ENCODE measurements around the gene PRKD1.
A peak's percentile ranks its signal among the peaks of the same experiment; 100 is the strongest.

Gene PRKD1

GRCh38 chr14:29926701-29927375 lies 809 bp downstream of the PRKD1 start:
- H3K4me1 ChIP-seq (ENCODE audit: control insufficient read depth, insufficient read depth, low read length), result peaks cover 8% of the 10 kb centered on the region
- DNase-seq (ENCODE audit: low read depth, low spot score), result no peak
- no CpG with 5 or more reads among the region's 51 CpGs for WGBS (ENCODE audit: insufficient coverage, insufficient read length)
- H3K4me3 ChIP-seq (ENCODE audit: low read length), result peak overlapping the region; percentile 54
- H3K27ac ChIP-seq (ENCODE audit: low read length), result no peak overlapping the region
- peaks cover 8% of the 10 kb centered on the region for H3K27me3 ChIP-seq (ENCODE audit: control insufficient read depth, insufficient read depth, low read length)
- no peaks in the 10 kb centered on the region for H3K9me3 ChIP-seq (ENCODE audit: control insufficient read depth, insufficient read depth, low read length)
- H3K36me3 ChIP-seq (ENCODE audit: control insufficient read depth, insufficient read depth, low read length), result no peaks in the 10 kb centered on the region

GRCh38 chr14:29926228-29926627 lies 1.4 kb downstream of the PRKD1 start:
- Histone ChIP-seq H3K4me1 (ENCODE audit: control insufficient read depth, insufficient read depth, low read length) (peaks cover 8% of the 10 kb centered on the region), H3K4me3 (ENCODE audit: low read length) (peak overlapping the region; percentile 54; the same call in 1 of the 2 replicates), H3K9me3 (ENCODE audit: control insufficient read depth, insufficient read depth, low read length) (no peaks in the 10 kb centered on the region), H3K27ac (ENCODE audit: low read length) (no peak overlapping the region), H3K27me3 (ENCODE audit: control insufficient read depth, insufficient read depth, low read length) (peaks cover 8% of the 10 kb centered on the region), H3K36me3 (ENCODE audit: control insufficient read depth, insufficient read depth, low read length) (no peaks in the 10 kb centered on the region)
- DNase-seq (ENCODE audit: low read depth, low spot score), result no peak
- no CpG with 5 or more reads among the region's 8 CpGs for WGBS (ENCODE audit: insufficient coverage, insufficient read length)

- Histone ChIP-seq H3K4me1 (ENCODE audit: control insufficient read depth, insufficient read depth, low read length) (peaks cover 8% of the 10 kb centered on the region), H3K9me3 (ENCODE audit: control insufficient read depth, insufficient read depth, low read length) (no peaks in the 10 kb centered on the region), H3K27me3 (ENCODE audit: control insufficient read depth, insufficient read depth, low read length) (peaks cover 8% of the 10 kb centered on the region), H3K27ac (ENCODE audit: low read length) (no peak overlapping the region), H3K36me3 (ENCODE audit: control insufficient read depth, insufficient read depth, low read length) (no peaks in the 10 kb centered on the region), H3K4me3 (ENCODE audit: low read length) (no peak overlapping the region)
- DNase-seq (ENCODE audit: low read depth, low spot score), result no peak
- WGBS (ENCODE audit: insufficient coverage, insufficient read length), result no CpG with 5 or more reads among the region's 3 CpGs
Observed at GRCh38 chr14:29925736-29926135, 1.9 kb downstream of the PRKD1 start.

GRCh38 chr14:29925101-29925722 lies 2.4 kb downstream of the PRKD1 start:
- Histone ChIP-seq H3K4me1 (ENCODE audit: control insufficient read depth, insufficient read depth, low read length) (peaks cover 8% of the 10 kb centered on the region), H3K4me3 (ENCODE audit: low read length) (no peak overlapping the region), H3K27me3 (ENCODE audit: control insufficient read depth, insufficient read depth, low read length) (peaks cover 8% of the 10 kb centered on the region), H3K36me3 (ENCODE audit: control insufficient read depth, insufficient read depth, low read length) (no peaks in the 10 kb centered on the region), H3K9me3 (ENCODE audit: control insufficient read depth, insufficient read depth, low read length) (no peaks in the 10 kb centered on the region), H3K27ac (ENCODE audit: low read length) (no peak overlapping the region)
- DNase-seq (ENCODE audit: low read depth, low spot score), result no peak
- no CpG with 5 or more reads among the region's 5 CpGs for WGBS (ENCODE audit: insufficient coverage, insufficient read length)

- Histone ChIP-seq H3K4me1 (ENCODE audit: control insufficient read depth, insufficient read depth, low read length) (no peaks in the 10 kb centered on the region), H3K27ac (ENCODE audit: low read length) (no peak overlapping the region), H3K9me3 (ENCODE audit: control insufficient read depth, insufficient read depth, low read length) (no peaks in the 10 kb centered on the region), H3K27me3 (ENCODE audit: control insufficient read depth, insufficient read depth, low read length) (no peaks in the 10 kb centered on the region; the same call in 1 of the 2 replicates), H3K4me3 (ENCODE audit: low read length) (no peak overlapping the region), H3K36me3 (ENCODE audit: control insufficient read depth, insufficient read depth, low read length) (no peaks in the 10 kb centered on the region)
- DNase-seq (ENCODE audit: low read depth, low spot score), result no peak
- WGBS (ENCODE audit: insufficient coverage, insufficient read length), result no CpG with 5 or more reads among the region's 2 CpGs
Observed at GRCh38 chr14:29919845-29920244, 7.8 kb downstream of the PRKD1 start.

GRCh38 chr14:29918981-29919380 lies 8.7 kb downstream of the PRKD1 start:
- WGBS (ENCODE audit: insufficient coverage, insufficient read length), result 100% methylated on average over 1 of the region's 2 CpGs
- Histone ChIP-seq H3K9me3 (ENCODE audit: control insufficient read depth, insufficient read depth, low read length) (no peaks in the 10 kb centered on the region), H3K36me3 (ENCODE audit: control insufficient read depth, insufficient read depth, low read length) (no peaks in the 10 kb centered on the region), H3K4me1 (ENCODE audit: control insufficient read depth, insufficient read depth, low read length) (no peaks in the 10 kb centered on the region), H3K27ac (ENCODE audit: low read length) (no peak overlapping the region), H3K27me3 (ENCODE audit: control insufficient read depth, insufficient read depth, low read length) (no peaks in the 10 kb centered on the region), H3K4me3 (ENCODE audit: low read length) (no peak overlapping the region)
- no peak for DNase-seq (ENCODE audit: low read depth, low spot score)

GRCh38 chr14:29913566-29913965 lies 14.1 kb downstream of the PRKD1 start:
- WGBS (ENCODE audit: insufficient coverage, insufficient read length), result no CpG with 5 or more reads among the region's 5 CpGs
- H3K27ac ChIP-seq (ENCODE audit: low read length), result no peak overlapping the region

GRCh38 chr14:29911810-29912209 lies 15.8 kb downstream of the PRKD1 start:
- Histone ChIP-seq H3K4me1 (ENCODE audit: control insufficient read depth, insufficient read depth, low read length) (no peaks in the 10 kb centered on the region), H3K36me3 (ENCODE audit: control insufficient read depth, insufficient read depth, low read length) (no peaks in the 10 kb centered on the region), H3K27me3 (ENCODE audit: control insufficient read depth, insufficient read depth, low read length) (no peaks in the 10 kb centered on the region), H3K4me3 (ENCODE audit: low read length) (no peak overlapping the region), H3K27ac (ENCODE audit: low read length) (no peak overlapping the region), H3K9me3 (ENCODE audit: control insufficient read depth, insufficient read depth, low read length) (no peaks in the 10 kb centered on the region)
- no CpG with 5 or more reads among the region's 3 CpGs for WGBS (ENCODE audit: insufficient coverage, insufficient read length)
- DNase-seq (ENCODE audit: low read depth, low spot score), result no peak

More at GRCh38 chr14:29913566-29913965, 14.1 kb downstream of the PRKD1 start:
- no peaks in the 10 kb centered on the region for H3K4me1 ChIP-seq (ENCODE audit: control insufficient read depth, insufficient read depth, low read length)
- H3K36me3 ChIP-seq (ENCODE audit: control insufficient read depth, insufficient read depth, low read length), result no peaks in the 10 kb centered on the region
- H3K4me3 ChIP-seq (ENCODE audit: low read length), result no peak overlapping the region
- H3K9me3 ChIP-seq (ENCODE audit: control insufficient read depth, insufficient read depth, low read length), result no peaks in the 10 kb centered on the region
- H3K27me3 ChIP-seq (ENCODE audit: control insufficient read depth, insufficient read depth, low read length), result no peaks in the 10 kb centered on the region
- DNase-seq (ENCODE audit: low read depth, low spot score), result no peak

GRCh38 chr14:29908652-29909577 lies 18.7 kb downstream of the PRKD1 start:
- Histone ChIP-seq H3K36me3 (ENCODE audit: control insufficient read depth, insufficient read depth, low read length) (no peaks in the 10 kb centered on the region), H3K4me3 (ENCODE audit: low read length) (no peak overlapping the region), H3K9me3 (ENCODE audit: control insufficient read depth, insufficient read depth, low read length) (no peaks in the 10 kb centered on the region), H3K27ac (ENCODE audit: low read length) (no peak overlapping the region), H3K4me1 (ENCODE audit: control insufficient read depth, insufficient read depth, low read length) (no peaks in the 10 kb centered on the region), H3K27me3 (ENCODE audit: control insufficient read depth, insufficient read depth, low read length) (no peaks in the 10 kb centered on the region)
- WGBS (ENCODE audit: insufficient coverage, insufficient read length), result no CpG with 5 or more reads among the region's 26 CpGs
- no peak for DNase-seq (ENCODE audit: low read depth, low spot score)

GRCh38 chr14:29906256-29906870 lies 21.3 kb downstream of the PRKD1 start:
- H3K4me3 ChIP-seq (ENCODE audit: low read length), result no peak overlapping the region
- H3K36me3 ChIP-seq (ENCODE audit: control insufficient read depth, insufficient read depth, low read length), result no peaks in the 10 kb centered on the region
- DNase-seq (ENCODE audit: low read depth, low spot score), result no peak
- H3K4me1 ChIP-seq (ENCODE audit: control insufficient read depth, insufficient read depth, low read length), result no peaks in the 10 kb centered on the region
- no CpG with 5 or more reads among the region's 3 CpGs for WGBS (ENCODE audit: insufficient coverage, insufficient read length)
- no peak overlapping the region for H3K27ac ChIP-seq (ENCODE audit: low read length)
- H3K27me3 ChIP-seq (ENCODE audit: control insufficient read depth, insufficient read depth, low read length), result no peaks in the 10 kb centered on the region
- no peaks in the 10 kb centered on the region for H3K9me3 ChIP-seq (ENCODE audit: control insufficient read depth, insufficient read depth, low read length)
